ENCODE measurements around the gene CLEC4A. TPM values are rescaled to one million over a fixed set of nuclear protein-coding genes. Genes with fewer than 3 reads are reported as not detected.

CLEC4A gene
- total and polyA plus RNA-seq, 2 of the 8 experiments (the other 6 are each of a cell fraction or from before 2014, with no cell fraction given): 0.41 to 0.44 TPM

DNA sequence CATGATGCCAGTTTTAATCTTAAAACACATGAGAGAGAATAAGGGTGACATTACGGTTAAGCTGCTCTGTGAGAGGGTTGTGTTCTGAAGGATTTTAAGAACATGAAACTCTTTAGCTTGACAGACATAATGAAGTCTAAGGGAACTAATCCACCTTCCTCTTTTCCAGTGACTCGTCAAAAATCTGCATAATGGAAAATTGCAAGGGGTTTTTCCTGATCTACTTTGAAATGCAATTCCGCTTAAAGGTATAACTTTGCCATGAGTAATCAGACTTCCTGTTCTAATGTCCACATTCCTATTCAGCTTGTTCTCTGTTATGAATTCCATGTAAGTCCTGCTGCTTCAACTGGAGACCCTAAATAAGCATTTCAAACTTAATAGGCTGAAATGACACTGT, 33.4 kb downstream of the CLEC4A start, which contains the start of gene ZNF705A (continued):
- TF ChIP-seq NANOG (IDR thresholded peaks at IDR 0.05; ENCODE audit: insufficient read depth, low read depth, low read length, poor library complexity, severe bottlenecking): no peak
- no peak for TF ChIP-seq YY1 (IDR thresholded peaks at IDR 0.05; ENCODE audit: low read depth, low read length)
